Vagina (tissue), 2 donors: ENCODE results near the gene MYLK.
"Not testable (repeated sequence)": the region's sequence is repeated elsewhere in the genome, so short reads cannot be mapped to it uniquely, and the experiment has no call there.

Source experiments
- POLR2A ChIP-seq, 2 donors: fragments of 450-650 bp; IDR thresholded peaks; one replicate each; pipeline ENCODE4 v1.6.1; 2017; ENCODE audit warnings: antibody characterized with exemption in 2 of 2, mild to moderate bottlenecking in 2 of 2, moderate library complexity in 2 of 2
- POLR2AphosphoS5 ChIP-seq, 2 donors: sonication (generic); formaldehyde crosslinking; IDR thresholded peaks; one replicate each; pipeline ENCODE4 v1.9.0; 2017; ENCODE audit warnings: antibody characterized with exemption in 2 of 2, mild to moderate bottlenecking in 2 of 2, low read depth in 1 of 2; ENCODE audit not compliant: insufficient read depth in 1 of 2
- TF ChIP-seq, protein P1 (sequence below), 3 experiments: fragments of 450-650 bp in 2 of 3; fragments of 200-600 bp in 1 of 3; sonication (generic) in 1 of 3; IDR thresholded peaks; one replicate each; pipeline ENCODE4 v1.5.1; 2017 to 2019; ENCODE audit warnings: antibody characterized with exemption in 3 of 3, mild to moderate bottlenecking in 2 of 3, moderate library complexity in 2 of 3

DNA sequence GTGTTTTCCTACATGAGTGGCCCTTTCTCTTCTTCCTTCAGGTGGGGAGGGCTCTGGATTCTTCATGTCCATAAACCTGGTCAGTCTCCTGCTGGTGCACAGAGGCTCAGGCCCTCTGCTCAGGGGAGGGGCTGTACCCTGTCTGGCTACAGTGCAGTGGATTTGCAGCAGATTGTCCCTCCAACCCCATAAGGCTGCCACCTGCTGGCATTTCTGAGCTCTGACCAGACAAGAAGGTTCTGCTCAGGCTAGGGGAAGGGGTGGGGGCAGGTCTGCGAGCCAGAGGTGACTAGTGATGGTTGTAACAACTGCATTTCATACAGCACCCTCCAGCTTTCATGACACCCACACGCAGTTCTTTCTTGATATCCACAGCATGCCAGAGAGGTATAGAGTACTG lies 182.1 kb downstream of the MYLK start:
- TF ChIP-seq, protein P1, sequence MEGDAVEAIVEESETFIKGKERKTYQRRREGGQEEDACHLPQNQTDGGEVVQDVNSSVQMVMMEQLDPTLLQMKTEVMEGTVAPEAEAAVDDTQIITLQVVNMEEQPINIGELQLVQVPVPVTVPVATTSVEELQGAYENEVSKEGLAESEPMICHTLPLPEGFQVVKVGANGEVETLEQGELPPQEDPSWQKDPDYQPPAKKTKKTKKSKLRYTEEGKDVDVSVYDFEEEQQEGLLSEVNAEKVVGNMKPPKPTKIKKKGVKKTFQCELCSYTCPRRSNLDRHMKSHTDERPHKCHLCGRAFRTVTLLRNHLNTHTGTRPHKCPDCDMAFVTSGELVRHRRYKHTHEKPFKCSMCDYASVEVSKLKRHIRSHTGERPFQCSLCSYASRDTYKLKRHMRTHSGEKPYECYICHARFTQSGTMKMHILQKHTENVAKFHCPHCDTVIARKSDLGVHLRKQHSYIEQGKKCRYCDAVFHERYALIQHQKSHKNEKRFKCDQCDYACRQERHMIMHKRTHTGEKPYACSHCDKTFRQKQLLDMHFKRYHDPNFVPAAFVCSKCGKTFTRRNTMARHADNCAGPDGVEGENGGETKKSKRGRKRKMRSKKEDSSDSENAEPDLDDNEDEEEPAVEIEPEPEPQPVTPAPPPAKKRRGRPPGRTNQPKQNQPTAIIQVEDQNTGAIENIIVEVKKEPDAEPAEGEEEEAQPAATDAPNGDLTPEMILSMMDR (IDR thresholded peaks at IDR 0.05): peak in 2 of 3 experiments; percentile 36 to 43
- not testable (repeated sequence) for TF ChIP-seq POLR2A (IDR thresholded peaks at IDR 0.05); POLR2AphosphoS5 (IDR thresholded peaks at IDR 0.05; ENCODE audit: insufficient read depth in 1 of 2, low read depth in 1 of 2)
